HG02571 (cell line): Measurements from ENCODE around the gene RNPEPL1.
"Not testable (repeated sequence)": the region's sequence is repeated elsewhere in the genome, so short reads cannot be mapped to it uniquely, and the experiment has no call there.

Experiments used
- ATAC-seq: cut with Tn5 transposase; IDR thresholded peaks from one replicate; pipeline ENCODE4 v1.9.1; 2021; ENCODE audit warnings: mild to moderate bottlenecking, moderate library complexity; ENCODE audit not compliant: unreplicated experiment

The RNPEPL1 gene

GRCh38 chr2:240538031-240538780 lies 30.1 kb upstream of the RNPEPL1 start:
- ATAC-seq: no peak

- ATAC-seq: not testable (repeated sequence)
Observed at GRCh38 chr2:240539101-240539500, 29.2 kb upstream of the RNPEPL1 start.

GRCh38 chr2:240539906-240540305 lies 28.4 kb upstream of the RNPEPL1 start:
- no peak for ATAC-seq

- ATAC-seq: no peak
Observed at GRCh38 chr2:240551288-240551687, 17.0 kb upstream of the RNPEPL1 start.

GRCh38 chr2:240551811-240552210 lies 16.5 kb upstream of the RNPEPL1 start:
- ATAC-seq: no peak

GRCh38 chr2:240553956-240554480 lies 14.3 kb upstream of the RNPEPL1 start:
- ATAC-seq: no peak

- ATAC-seq: no peak
Observed at GRCh38 chr2:240554767-240555493, 13.4 kb upstream of the RNPEPL1 start.

- ATAC-seq: no peak
Observed at GRCh38 chr2:240555541-240556250, 12.6 kb upstream of the RNPEPL1 start.

GRCh38 chr2:240556553-240557100 lies 11.7 kb upstream of the RNPEPL1 start:
- ATAC-seq: no peak

- ATAC-seq: no peak
Observed at GRCh38 chr2:240557101-240557751, 11.1 kb upstream of the RNPEPL1 start.

GRCh38 chr2:240557808-240558207 lies 10.5 kb upstream of the RNPEPL1 start, which contains the start of gene ANKMY1:
Gene ANKMY1, minus strand, starts transcription at chr2:240557988. Its CDS starts 653 bp downstream, at chr2:240557335.
- ATAC-seq: no peak

- ATAC-seq: no peak
Observed at GRCh38 chr2:240558236-240558761, 10.0 kb upstream of the RNPEPL1 start.

- no peak for ATAC-seq
Observed at GRCh38 chr2:240559286-240559685, 9.0 kb upstream of the RNPEPL1 start.

- ATAC-seq: peak; percentile 56
Observed at GRCh38 chr2:240560084-240560479, 8.2 kb upstream of the RNPEPL1 start, which contains the start of gene DUSP28. Gene DUSP28, plus strand, starts transcription at chr2:240560357. Its CDS starts 328 bp downstream, at chr2:240560685.

GRCh38 chr2:240560480-240561324 lies 7.6 kb upstream of the RNPEPL1 start:
- ATAC-seq: peak; percentile 54

GRCh38 chr2:240561325-240561971 lies 6.8 kb upstream of the RNPEPL1 start:
- no peak for ATAC-seq

- not testable (repeated sequence) for ATAC-seq
Observed at GRCh38 chr2:240563231-240563630, 5.1 kb upstream of the RNPEPL1 start.

- ATAC-seq: no peak
Observed at GRCh38 chr2:240563951-240564560, 4.2 kb upstream of the RNPEPL1 start.
